ENCODE measurements around the gene MYO7B. TPM values are rescaled to one million over a fixed set of nuclear protein-coding genes. Genes with fewer than 3 reads are reported as not detected.

MYO7B gene
- total RNA-seq, 4 donors from 2014 or later: 0.56 TPM; not detected in 3

GRCh38 chr2:127575941-127576432, 40.5 kb downstream of the MYO7B start:
- DNase-seq: no peak
- H3K27ac ChIP-seq: no peak overlapping the region
- TF ChIP-seq POLR2A (IDR thresholded peaks at IDR 0.05) (no peak), CTCF (IDR thresholded peaks at IDR 0.05) (no peak)
- H3K9me3 ChIP-seq: no peaks in the 10 kb centered on the region
- WGBS, 2 donors: 50 to 65% methylated on average over 11 of the region's 11 CpGs
- H3K4me3 ChIP-seq (replicated peaks in 1 of 3): no peak overlapping the region
- intact Hi-C loops (cut with DNase I): no loop called here
- H3K4me1 ChIP-seq: no peaks in the 10 kb centered on the region
- no peaks in the 10 kb centered on the region for H3K36me3 ChIP-seq
- H3K27me3 ChIP-seq: no peaks in the 10 kb centered on the region

DNA sequence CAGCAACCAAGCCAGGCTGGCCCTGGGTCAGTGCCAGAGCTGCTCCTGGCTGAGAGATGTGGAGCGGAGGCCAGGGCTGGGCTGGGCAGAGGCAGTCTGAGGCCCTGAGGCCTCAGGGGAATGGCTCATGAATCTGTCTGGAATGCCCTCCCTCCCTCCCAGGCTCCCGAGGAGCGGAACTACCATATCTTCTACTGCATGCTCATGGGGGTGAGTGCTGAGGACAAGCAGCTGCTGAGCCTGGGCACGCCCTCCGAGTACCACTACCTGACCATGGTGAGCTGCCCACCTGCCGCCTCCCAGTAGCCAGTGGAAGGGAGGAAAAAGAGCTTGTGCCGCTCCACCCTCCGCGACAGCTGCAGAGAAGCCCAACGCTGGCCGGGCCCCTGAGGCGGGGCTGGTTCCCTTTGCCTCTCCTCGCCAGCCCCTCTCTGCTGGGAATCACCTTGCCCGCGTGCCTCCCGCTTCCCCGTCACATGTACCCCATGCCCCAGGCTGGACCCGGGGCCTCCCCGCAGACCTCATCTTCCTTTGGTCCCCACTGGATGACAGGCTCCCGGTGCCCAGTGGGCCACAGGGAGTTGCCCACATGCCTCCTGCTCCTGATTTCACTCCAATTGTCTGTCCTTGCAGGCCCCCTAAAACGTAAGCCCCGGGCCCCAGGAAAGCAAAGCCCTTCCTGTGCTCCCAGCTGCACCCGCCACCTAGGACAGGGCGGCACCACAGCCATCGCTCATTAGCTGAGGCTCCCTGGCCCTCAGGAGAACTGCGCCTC, 41.1 kb downstream of the MYO7B start:
- Histone ChIP-seq H3K4me1 (no peaks in the 10 kb centered on the region), H3K27me3 (no peaks in the 10 kb centered on the region), H3K9me3 (no peaks in the 10 kb centered on the region), H3K36me3 (no peaks in the 10 kb centered on the region), H3K27ac (no peak overlapping the region), H3K4me3 (replicated peaks in 1 of 3) (no peak overlapping the region)
- TF ChIP-seq POLR2A (IDR thresholded peaks at IDR 0.05) (no peak), CTCF (IDR thresholded peaks at IDR 0.05) (no peak)
- WGBS, 2 donors: 81 to 93% methylated on average over 23 to 24 of the region's 26 CpGs
- DNase-seq: peak; percentile 14 to 21
- intact Hi-C loops (cut with DNase I): no loop called here

DNA sequence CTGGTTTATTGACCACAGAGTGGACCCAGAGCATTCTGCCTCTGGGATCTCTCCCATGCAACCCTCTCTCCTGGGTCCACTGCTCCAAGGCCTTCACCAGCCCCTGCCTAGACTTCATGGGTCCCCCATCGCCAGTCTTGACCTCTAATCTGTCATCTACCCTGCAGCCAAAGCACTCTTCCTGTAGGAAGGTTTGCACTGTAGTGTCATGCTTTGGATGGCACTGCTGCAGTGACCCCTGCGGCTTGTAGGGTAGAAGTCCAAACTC, 41.7 kb downstream of the MYO7B start:
- intact Hi-C loops (cut with DNase I): no loop called here
- Histone ChIP-seq H3K27ac (no peak overlapping the region), H3K9me3 (no peaks in the 10 kb centered on the region), H3K4me1 (no peaks in the 10 kb centered on the region), H3K36me3 (no peaks in the 10 kb centered on the region), H3K27me3 (no peaks in the 10 kb centered on the region), H3K4me3 (replicated peaks in 1 of 3) (no peak overlapping the region)
- TF ChIP-seq POLR2A (IDR thresholded peaks at IDR 0.05) (no peak), CTCF (IDR thresholded peaks at IDR 0.05) (no peak)
- WGBS, 2 donors: 91 to 100% methylated on average over 2 of the region's 2 CpGs
- no peak for DNase-seq

DNA sequence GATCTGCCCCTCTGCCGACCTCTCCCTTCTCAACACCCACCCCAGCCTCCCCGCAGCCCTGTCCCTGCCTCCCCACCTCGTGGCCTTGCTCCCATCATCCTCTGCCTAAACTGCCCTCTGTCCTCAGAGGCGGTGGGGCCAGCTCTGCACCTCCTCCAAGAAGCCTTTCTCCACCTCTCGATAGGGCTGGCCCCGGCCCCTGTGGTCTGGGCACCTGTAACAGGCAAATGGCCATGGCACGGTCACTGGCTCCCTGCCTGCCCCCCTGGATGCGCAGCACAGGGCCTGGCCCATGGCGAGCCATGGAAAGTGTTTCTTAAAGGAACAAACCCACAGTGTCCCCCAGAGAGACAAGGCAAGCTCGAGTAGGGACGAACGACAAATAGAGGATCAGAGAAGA, 42.0 kb downstream of the MYO7B start:
- no peaks in the 10 kb centered on the region for H3K27me3 ChIP-seq
- H3K27ac ChIP-seq: no peak overlapping the region
- no peak overlapping the region for H3K4me3 ChIP-seq (replicated peaks in 1 of 3)
- 94 to 96% methylated on average over 12 of the region's 12 CpGs for WGBS, 2 donors
- no peaks in the 10 kb centered on the region for H3K36me3 ChIP-seq
- DNase-seq: no peak
- TF ChIP-seq CTCF (IDR thresholded peaks at IDR 0.05): no peak
- TF ChIP-seq POLR2A (IDR thresholded peaks at IDR 0.05): no peak
- no peaks in the 10 kb centered on the region for H3K9me3 ChIP-seq
- H3K4me1 ChIP-seq: no peaks in the 10 kb centered on the region
- intact Hi-C loops (cut with DNase I): no loop called here

DNA sequence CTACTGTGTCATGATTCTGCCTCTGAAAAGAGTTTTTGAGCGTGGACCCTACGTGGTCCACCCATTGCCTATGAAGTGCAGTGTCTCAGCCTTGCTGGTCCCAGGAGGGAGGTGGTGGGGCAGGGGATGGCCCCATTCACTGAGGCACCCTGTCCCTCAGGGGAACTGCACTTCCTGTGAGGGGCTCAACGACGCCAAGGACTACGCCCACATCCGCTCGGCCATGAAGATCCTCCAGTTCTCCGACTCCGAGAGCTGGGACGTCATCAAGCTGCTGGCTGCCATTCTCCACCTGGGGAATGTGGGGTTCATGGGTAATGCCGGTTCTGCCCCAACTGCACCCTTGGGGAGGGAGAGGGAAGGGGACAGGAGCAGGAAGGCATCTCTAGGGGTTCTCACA, 42.5 kb downstream of the MYO7B start:
- no peak overlapping the region for H3K4me3 ChIP-seq (replicated peaks in 1 of 3)
- intact Hi-C loops (cut with DNase I): no loop called here
- no peaks in the 10 kb centered on the region for H3K9me3 ChIP-seq
- no peaks in the 10 kb centered on the region for H3K4me1 ChIP-seq
- no peak for TF ChIP-seq CTCF (IDR thresholded peaks at IDR 0.05)
- no peak for TF ChIP-seq POLR2A (IDR thresholded peaks at IDR 0.05)
- H3K36me3 ChIP-seq: no peaks in the 10 kb centered on the region
- 84 to 90% methylated on average over 11 of the region's 11 CpGs for WGBS, 2 donors
- no peak for DNase-seq
- no peak overlapping the region for H3K27ac ChIP-seq
- no peaks in the 10 kb centered on the region for H3K27me3 ChIP-seq

All from thyroid gland (tissue), 4 donors.